Airway epithelial cell (primary cell): Measurements from ENCODE around the gene GPR39. TPM values are rescaled to one million over a fixed set of nuclear protein-coding genes. Genes with fewer than 3 reads are reported as not detected.

Experiments used
- total RNA-seq: library from RNA; depleted of rRNA; stranded (reverse); fragments of >200 nt; gene quantifications from 2 replicates; pipeline ENCODE4 v1.2.3, GENCODE V29; 2015

GPR39 gene
- 9.3 and 10.9 TPM in 2 replicates for total RNA-seq

GRCh38 chr2:132416723-132417395 is at the start of gene GPR39:
Gene GPR39, plus strand, starts transcription at chr2:132416805.

GRCh38 chr2:132669908-132670495 is 253.4 kb downstream of the GPR39 start, which contains the start of gene LYPD1:
Gene LYPD1, minus strand, starts transcription at chr2:132670205. Its CDS starts 273 bp downstream, at chr2:132669932.

